NT2/D1 (cell line): ENCODE measurements around the gene TSC2.
"Not testable (repeated sequence)": the region's sequence is repeated elsewhere in the genome, so short reads cannot be mapped to it uniquely, and the experiment has no call there.

ENCODE experiments used
- YY1 ChIP-seq: IDR thresholded peaks from 2 replicates; pipeline ENCODE4 v1.6.1; 2011; ENCODE audit not compliant: insufficient read length, insufficient read depth
- ZNF274 ChIP-seq: IDR thresholded peaks from 2 replicates; pipeline ENCODE4 v1.6.1; 2011; ENCODE audit warnings: mild to moderate bottlenecking, low read depth, low read length

DNA sequence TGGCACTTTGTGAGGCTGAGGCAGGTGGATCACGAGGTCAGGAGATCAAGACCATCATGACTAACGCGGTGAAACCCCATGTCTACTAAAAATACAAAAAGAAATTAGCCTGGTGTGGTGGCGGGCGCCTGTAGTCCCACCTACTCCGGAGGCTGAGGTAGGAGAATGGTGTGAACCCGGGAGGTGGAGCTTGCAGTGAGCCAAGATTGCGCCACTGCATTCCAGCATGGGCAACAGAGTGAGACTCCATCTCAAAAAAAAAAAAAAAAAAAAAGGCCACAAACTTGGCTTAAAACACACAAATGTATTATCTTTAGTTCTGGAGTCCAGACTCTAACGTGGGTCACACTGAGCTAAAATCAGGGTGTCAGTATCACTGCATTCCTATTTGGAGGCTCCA is 36.1 kb upstream of the TSC2 start:
- not testable (repeated sequence) for TF ChIP-seq YY1, ZNF274
